ENCODE data around the gene RTEL1.
"Not testable (repeated sequence)": the region's sequence is repeated elsewhere in the genome, so short reads cannot be mapped to it uniquely, and the experiment has no call there.

The RTEL1 gene

GRCh38 chr20:63671695-63672094 lies 13.6 kb downstream of the RTEL1 start:
- DNase-seq, result not testable (repeated sequence)

- no peak for DNase-seq
These were observed 14.6 kb downstream of the RTEL1 start for GRCh38 chr20:63672666-63673065.

GRCh38 chr20:63673951-63674350 lies 15.8 kb downstream of the RTEL1 start:
- no peak for DNase-seq

GRCh38 chr20:63675681-63676368 lies 17.7 kb downstream of the RTEL1 start:
- DNase-seq, result no peak

- DNase-seq, result no peak
These were observed 20.0 kb downstream of the RTEL1 start for GRCh38 chr20:63678071-63678470.

- DNase-seq, result no peak
These were observed 20.8 kb downstream of the RTEL1 start for GRCh38 chr20:63678667-63679465.

GRCh38 chr20:63679799-63680305 lies 21.7 kb downstream of the RTEL1 start:
- DNase-seq, result no peak

- no peak for DNase-seq
These were observed 22.3 kb downstream of the RTEL1 start for GRCh38 chr20:63680427-63680826.

- no peak for DNase-seq
These were observed 22.9 kb downstream of the RTEL1 start for GRCh38 chr20:63680857-63681608.

- DNase-seq, result no peak
These were observed 23.6 kb downstream of the RTEL1 start for GRCh38 chr20:63681609-63682142.

- no peak for DNase-seq
These were observed 24.4 kb downstream of the RTEL1 start for GRCh38 chr20:63682384-63683139.

- no peak for DNase-seq
These were observed 27.3 kb downstream of the RTEL1 start for GRCh38 chr20:63685269-63686026.

GRCh38 chr20:63686094-63686491 lies 28.0 kb downstream of the RTEL1 start:
- no peak for DNase-seq

GRCh38 chr20:63686492-63687321 lies 28.6 kb downstream of the RTEL1 start:
- DNase-seq, result peak; percentile 53

GRCh38 chr20:63687419-63688178 lies 29.5 kb downstream of the RTEL1 start:
- no peak for DNase-seq

GRCh38 chr20:63688228-63689045 lies 30.3 kb downstream of the RTEL1 start:
- no peak for DNase-seq

- no peak for DNase-seq
These were observed 31.2 kb downstream of the RTEL1 start for GRCh38 chr20:63689046-63690002.

Measured in CD4-positive, alpha-beta T cell treated with Interleukin-10 for 1 hour (primary cell).